HEK293 (cell line): ENCODE results near the gene HOTAIR.

Experiments used
- CTCF ChIA-PET: fragments of 350-600 bp; formaldehyde crosslinking; extraction: SDS; loops from one replicate; lab custom pipeline; 2021; ENCODE audit warnings: antibody characterized with exemption; lab: Yijun Ruan, JAX
- POLR2A ChIA-PET: fragments of 300-600 bp; formaldehyde crosslinking; extraction: SDS; loops from one replicate; lab custom pipeline; 2020; ENCODE audit warnings: antibody characterized with exemption, inconsistent platforms; lab: Yijun Ruan, JAX
- H3K27ac ChIP-seq: fragments of 200-500 bp; sonication (Bioruptor generic); 2 replicates; pipeline ENCODE4 v1.5.1; 2014; ENCODE audit warnings: low read depth, low read length, control low read depth, inconsistent platforms; ENCODE audit errors: extremely low read depth
- H3K36me3 ChIP-seq, 2 experiments: fragments of 200-500 bp in 1 of 2; sonication (Bioruptor generic) in 1 of 2; 1 replicate in 1 of 2; 2 replicates in 1 of 2; pipeline ENCODE4 v1.5.1; 2014 to 2017; ENCODE audit warnings: inconsistent platforms in 2 of 2, low read length in 2 of 2; ENCODE audit not compliant: control insufficient read depth in 2 of 2, insufficient read depth in 1 of 2
- H3K4me1 ChIP-seq: fragments of 200-500 bp; sonication (Bioruptor generic); 2 replicates; pipeline ENCODE4 v1.5.1; 2014; ENCODE audit warnings: mild to moderate bottlenecking, low read length, inconsistent platforms; ENCODE audit not compliant: control insufficient read depth, insufficient read depth
- H3K4me3 ChIP-seq: 2 replicates; pipeline ENCODE4 v1.5.1; 2011; ENCODE audit warnings: low read depth, mild to moderate bottlenecking, control low read depth, low read length, moderate library complexity
- H3K9me3 ChIP-seq: fragments of 200-500 bp; sonication (Bioruptor generic); 2 replicates; pipeline ENCODE4 v1.5.1; 2014; ENCODE audit warnings: low read depth, low read length, inconsistent platforms; ENCODE audit not compliant: control insufficient read depth, insufficient read depth
- BCL6B ChIP-seq: fragments of 450-650 bp; formaldehyde crosslinking; IDR thresholded peaks from 2 replicates; pipeline ENCODE4 v1.5.1; 2017; ENCODE audit warnings: missing biosample characterization, missing genetic modification characterization
- CTCF ChIP-seq: fragments of 450-650 bp; formaldehyde crosslinking; IDR thresholded peaks from 2 replicates; pipeline ENCODE4 v1.5.1; 2016; ENCODE audit warnings: missing biosample characterization, missing genetic modification characterization
- GLIS2 ChIP-seq: fragments of 450-650 bp; formaldehyde crosslinking; IDR thresholded peaks from 2 replicates; pipeline ENCODE4 v1.5.1; 2016; ENCODE audit warnings: missing biosample characterization, missing genetic modification characterization
- KLF1 ChIP-seq: fragments of 450-650 bp; formaldehyde crosslinking; IDR thresholded peaks from 2 replicates; pipeline ENCODE4 v1.5.1; 2016; ENCODE audit warnings: missing biosample characterization, missing genetic modification characterization
- PATZ1 ChIP-seq: fragments of 450-650 bp; formaldehyde crosslinking; IDR thresholded peaks from 2 replicates; pipeline ENCODE4 v1.5.1; 2016; ENCODE audit warnings: missing biosample characterization, missing genetic modification characterization
- ZBTB1 ChIP-seq: fragments of 450-650 bp; formaldehyde crosslinking; IDR thresholded peaks from 2 replicates; pipeline ENCODE4 v1.5.1; 2016; ENCODE audit warnings: missing biosample characterization, missing genetic modification characterization
- ZBTB26 ChIP-seq: fragments of 450-650 bp; formaldehyde crosslinking; optimal IDR thresholded peaks from 2 replicates; pipeline ENCODE3; 2016; ENCODE audit warnings: missing biosample characterization, mild to moderate bottlenecking, missing genetic modification characterization
- ZEB2 ChIP-seq: fragments of 450-650 bp; formaldehyde crosslinking; IDR thresholded peaks from 2 replicates; pipeline ENCODE4 v1.5.1; 2016; ENCODE audit warnings: missing biosample characterization, missing genetic modification characterization
- ZFP37 ChIP-seq: fragments of 450-650 bp; formaldehyde crosslinking; IDR thresholded peaks from 2 replicates; pipeline ENCODE4 v1.5.1; 2016; ENCODE audit warnings: missing biosample characterization, missing genetic modification characterization
- ZFP69B ChIP-seq: fragments of 450-650 bp; formaldehyde crosslinking; IDR thresholded peaks from 2 replicates; pipeline ENCODE4 v1.5.1; 2016; ENCODE audit warnings: missing biosample characterization, missing genetic modification characterization
- ZNF214 ChIP-seq: fragments of 450-650 bp; formaldehyde crosslinking; IDR thresholded peaks from 2 replicates; pipeline ENCODE4 v1.5.1; 2017; ENCODE audit warnings: missing biosample characterization, mild to moderate bottlenecking, missing genetic modification characterization, borderline replicate concordance
- ZNF248 ChIP-seq: fragments of 450-650 bp; formaldehyde crosslinking; IDR thresholded peaks from 2 replicates; pipeline ENCODE4 v1.5.1; 2017; ENCODE audit warnings: missing biosample characterization, missing genetic modification characterization
- ZNF48 ChIP-seq: fragments of 450-650 bp; formaldehyde crosslinking; IDR thresholded peaks from 2 replicates; pipeline ENCODE4 v1.5.1; 2016; ENCODE audit warnings: missing biosample characterization, missing genetic modification characterization
- ZNF561 ChIP-seq: fragments of 450-650 bp; IDR thresholded peaks from 2 replicates; pipeline ENCODE4 v1.5.1; 2018; ENCODE audit warnings: missing biosample characterization, missing genetic modification characterization, borderline replicate concordance
- ZNF600 ChIP-seq: fragments of 450-650 bp; formaldehyde crosslinking; IDR thresholded peaks from 2 replicates; pipeline ENCODE4 v1.5.1; 2016; ENCODE audit warnings: missing biosample characterization, missing genetic modification characterization
- ZNF692 ChIP-seq: fragments of 450-650 bp; formaldehyde crosslinking; IDR thresholded peaks from 2 replicates; pipeline ENCODE4 v1.5.1; 2016; ENCODE audit warnings: missing biosample characterization, missing genetic modification characterization

Gene HOTAIR

GRCh38 chr12:53938326-53939140 lies 36.2 kb downstream of the HOTAIR start, which contains the start of gene HOXC13 (continued):
- TF ChIP-seq ZFP37 (tag by site-specific recombination) = peak; percentile 29; the same call in 1 of the 2 replicates
- TF ChIP-seq GLIS2 = peak; percentile 100
- TF ChIP-seq ZEB2 = peak; percentile 82
- no peak for TF ChIP-seq ZNF48 (tag by site-specific recombination)
- TF ChIP-seq ZNF248 = no peak
- peak; percentile 68 for TF ChIP-seq KLF1
- TF ChIP-seq ZBTB1 (tag by site-specific recombination) = no peak
- TF ChIP-seq ZNF561 = peak; percentile 84
- TF ChIP-seq BCL6B = no peak
- peak; percentile 42 for TF ChIP-seq ZBTB26 (tag by site-specific recombination)
- TF ChIP-seq ZNF214 = no peak
- TF ChIP-seq ZNF692 (tag by site-specific recombination) = peak; percentile 72
- 0 out of 2 replicates have a peak, but pooled peaks have one; percentile 41 for TF ChIP-seq ZFP69B (tag by site-specific recombination)

- CTCF ChIA-PET = interaction anchor here (0.5 to 2.2 kb wide), 10 partner anchors 47 to 462 kb away, joined by 3 to 7 read pairs (median 5); partner anchors contain the start of gene HOXC10
- POLR2A ChIA-PET = interaction anchor here (0.6 to 2.0 kb wide), 13 partner anchors 10 to 558 kb away, joined by 3 to 13 read pairs (median 5); partner anchors contain the start of genes ATP5MC2, HOXC10, HOXC5 and SP1
These were observed 37.0 kb downstream of the HOTAIR start for GRCh38 chr12:53937596-53938325.

More at GRCh38 chr12:53937596-53938325, 37.0 kb downstream of the HOTAIR start:
- Histone ChIP-seq H3K27ac (no peak overlapping the region; the same call in 1 of the 2 replicates), H3K4me1 (peaks cover 6% of the 10 kb centered on the region; the same call in 1 of the 2 replicates), H3K4me3 (peak overlapping the region; percentile 48), H3K36me3 (no peaks in the 10 kb centered on the region), H3K9me3 (no peaks in the 10 kb centered on the region)
- peak; percentile 9; the same call in 1 of the 2 replicates for TF ChIP-seq CTCF
- no peak for TF ChIP-seq PATZ1 (tag by site-specific recombination)
- TF ChIP-seq ZNF600 (tag by site-specific recombination) = peak; percentile 63; the same call in 1 of the 2 replicates
- TF ChIP-seq, all 188 proteins: peak for 2
